ENCODE data around the gene ADAM10. TPM values are rescaled to one million over a fixed set of nuclear protein-coding genes. Genes with fewer than 3 reads are reported as not detected.

The ADAM10 gene
- total RNA-seq, 1 experiment from 2014 or later, result 133 TPM

DNA sequence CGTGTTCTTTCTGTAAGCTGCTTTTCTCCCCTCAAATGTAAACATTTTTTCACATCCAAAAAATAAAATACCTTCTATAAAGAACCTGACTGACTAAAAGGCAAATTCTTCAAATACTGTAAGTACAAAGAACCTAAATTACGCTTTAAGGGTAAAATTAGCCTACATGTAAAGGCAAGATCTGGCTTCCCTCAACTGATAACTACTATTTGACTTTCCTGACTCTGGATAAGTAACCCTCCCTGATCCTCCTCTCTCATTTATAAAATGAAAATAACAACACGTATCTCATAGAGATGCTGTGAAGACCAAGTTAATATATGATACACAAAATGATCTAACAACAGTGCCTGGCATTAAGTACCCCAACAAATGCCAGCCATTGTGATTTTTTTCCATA is 12.2 kb downstream of the ADAM10 start (continued):
- TF ChIP-seq, protein P1, sequence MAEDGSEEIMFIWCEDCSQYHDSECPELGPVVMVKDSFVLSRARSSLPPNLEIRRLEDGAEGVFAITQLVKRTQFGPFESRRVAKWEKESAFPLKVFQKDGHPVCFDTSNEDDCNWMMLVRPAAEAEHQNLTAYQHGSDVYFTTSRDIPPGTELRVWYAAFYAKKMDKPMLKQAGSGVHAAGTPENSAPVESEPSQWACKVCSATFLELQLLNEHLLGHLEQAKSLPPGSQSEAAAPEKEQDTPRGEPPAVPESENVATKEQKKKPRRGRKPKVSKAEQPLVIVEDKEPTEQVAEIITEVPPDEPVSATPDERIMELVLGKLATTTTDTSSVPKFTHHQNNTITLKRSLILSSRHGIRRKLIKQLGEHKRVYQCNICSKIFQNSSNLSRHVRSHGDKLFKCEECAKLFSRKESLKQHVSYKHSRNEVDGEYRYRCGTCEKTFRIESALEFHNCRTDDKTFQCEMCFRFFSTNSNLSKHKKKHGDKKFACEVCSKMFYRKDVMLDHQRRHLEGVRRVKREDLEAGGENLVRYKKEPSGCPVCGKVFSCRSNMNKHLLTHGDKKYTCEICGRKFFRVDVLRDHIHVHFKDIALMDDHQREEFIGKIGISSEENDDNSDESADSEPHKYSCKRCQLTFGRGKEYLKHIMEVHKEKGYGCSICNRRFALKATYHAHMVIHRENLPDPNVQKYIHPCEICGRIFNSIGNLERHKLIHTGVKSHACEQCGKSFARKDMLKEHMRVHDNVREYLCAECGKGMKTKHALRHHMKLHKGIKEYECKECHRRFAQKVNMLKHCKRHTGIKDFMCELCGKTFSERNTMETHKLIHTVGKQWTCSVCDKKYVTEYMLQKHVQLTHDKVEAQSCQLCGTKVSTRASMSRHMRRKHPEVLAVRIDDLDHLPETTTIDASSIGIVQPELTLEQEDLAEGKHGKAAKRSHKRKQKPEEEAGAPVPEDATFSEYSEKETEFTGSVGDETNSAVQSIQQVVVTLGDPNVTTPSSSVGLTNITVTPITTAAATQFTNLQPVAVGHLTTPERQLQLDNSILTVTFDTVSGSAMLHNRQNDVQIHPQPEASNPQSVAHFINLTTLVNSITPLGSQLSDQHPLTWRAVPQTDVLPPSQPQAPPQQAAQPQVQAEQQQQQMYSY (CRISPR knock-in tag; IDR thresholded peaks at IDR 0.05), result no peak
- TF ChIP-seq TCF7 (CRISPR knock-in tag; IDR thresholded peaks at IDR 0.05; ENCODE audit: low read depth) (no peak), FOXP1 (CRISPR knock-in tag; IDR thresholded peaks at IDR 0.05; ENCODE audit: borderline replicate concordance) (no peak)

DNA sequence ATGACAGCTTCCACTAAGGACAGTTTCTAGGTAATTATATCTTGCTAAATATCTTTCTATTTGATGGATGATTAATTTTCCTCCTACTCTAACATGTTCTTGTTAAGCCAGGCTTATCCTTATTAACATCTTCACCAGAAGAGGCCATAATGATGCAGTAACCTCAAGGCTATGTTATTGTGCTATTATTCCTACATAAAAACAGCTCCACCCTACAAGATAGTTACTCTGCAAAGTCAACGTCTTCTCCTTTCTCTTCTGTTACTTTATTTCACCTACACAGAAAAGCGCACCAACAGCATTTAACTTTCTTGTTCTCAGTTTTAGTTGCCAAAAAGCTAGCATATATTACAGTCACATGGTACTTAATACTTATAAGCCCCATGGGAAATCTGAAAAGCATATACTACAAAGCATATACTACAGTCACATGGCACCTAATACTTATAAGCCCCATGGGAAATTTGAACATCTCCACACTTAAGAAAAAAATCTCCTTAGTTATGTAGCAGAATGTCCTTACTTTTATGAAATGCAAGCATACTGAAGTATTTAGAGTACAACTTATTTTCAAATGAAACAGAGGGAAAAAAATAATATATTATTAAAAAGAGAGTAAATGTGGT is 13.4 kb downstream of the ADAM10 start:
- POLR2A ChIA-PET, result interaction anchor here (1.0 kb wide), 1 partner anchor 14 kb away, joined by 4 read pairs; no protein-coding TSS in a partner anchor
- no peak for DNase-seq (ENCODE audit: low spot score)
- H3K9me3 Mint-ChIP-seq, result no peaks in the 10 kb centered on the region
- TF ChIP-seq TEAD1 (CRISPR knock-in tag; IDR thresholded peaks at IDR 0.05) (no peak), SMAD4 (CRISPR knock-in tag; IDR thresholded peaks at IDR 0.05) (no peak), ZNF396 (CRISPR knock-in tag; IDR thresholded peaks at IDR 0.05; ENCODE audit: borderline replicate concordance) (no peak), IRF2 (CRISPR knock-in tag; IDR thresholded peaks at IDR 0.05; ENCODE audit: borderline replicate concordance, low read depth) (no peak), CREM (CRISPR knock-in tag; IDR thresholded peaks at IDR 0.05) (no peak), PRRX2 (CRISPR knock-in tag; IDR thresholded peaks at IDR 0.05) (no peak)
- TF ChIP-seq, protein P2, sequence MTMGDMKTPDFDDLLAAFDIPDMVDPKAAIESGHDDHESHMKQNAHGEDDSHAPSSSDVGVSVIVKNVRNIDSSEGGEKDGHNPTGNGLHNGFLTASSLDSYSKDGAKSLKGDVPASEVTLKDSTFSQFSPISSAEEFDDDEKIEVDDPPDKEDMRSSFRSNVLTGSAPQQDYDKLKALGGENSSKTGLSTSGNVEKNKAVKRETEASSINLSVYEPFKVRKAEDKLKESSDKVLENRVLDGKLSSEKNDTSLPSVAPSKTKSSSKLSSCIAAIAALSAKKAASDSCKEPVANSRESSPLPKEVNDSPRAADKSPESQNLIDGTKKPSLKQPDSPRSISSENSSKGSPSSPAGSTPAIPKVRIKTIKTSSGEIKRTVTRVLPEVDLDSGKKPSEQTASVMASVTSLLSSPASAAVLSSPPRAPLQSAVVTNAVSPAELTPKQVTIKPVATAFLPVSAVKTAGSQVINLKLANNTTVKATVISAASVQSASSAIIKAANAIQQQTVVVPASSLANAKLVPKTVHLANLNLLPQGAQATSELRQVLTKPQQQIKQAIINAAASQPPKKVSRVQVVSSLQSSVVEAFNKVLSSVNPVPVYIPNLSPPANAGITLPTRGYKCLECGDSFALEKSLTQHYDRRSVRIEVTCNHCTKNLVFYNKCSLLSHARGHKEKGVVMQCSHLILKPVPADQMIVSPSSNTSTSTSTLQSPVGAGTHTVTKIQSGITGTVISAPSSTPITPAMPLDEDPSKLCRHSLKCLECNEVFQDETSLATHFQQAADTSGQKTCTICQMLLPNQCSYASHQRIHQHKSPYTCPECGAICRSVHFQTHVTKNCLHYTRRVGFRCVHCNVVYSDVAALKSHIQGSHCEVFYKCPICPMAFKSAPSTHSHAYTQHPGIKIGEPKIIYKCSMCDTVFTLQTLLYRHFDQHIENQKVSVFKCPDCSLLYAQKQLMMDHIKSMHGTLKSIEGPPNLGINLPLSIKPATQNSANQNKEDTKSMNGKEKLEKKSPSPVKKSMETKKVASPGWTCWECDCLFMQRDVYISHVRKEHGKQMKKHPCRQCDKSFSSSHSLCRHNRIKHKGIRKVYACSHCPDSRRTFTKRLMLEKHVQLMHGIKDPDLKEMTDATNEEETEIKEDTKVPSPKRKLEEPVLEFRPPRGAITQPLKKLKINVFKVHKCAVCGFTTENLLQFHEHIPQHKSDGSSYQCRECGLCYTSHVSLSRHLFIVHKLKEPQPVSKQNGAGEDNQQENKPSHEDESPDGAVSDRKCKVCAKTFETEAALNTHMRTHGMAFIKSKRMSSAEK (CRISPR knock-in tag; IDR thresholded peaks at IDR 0.05; ENCODE audit: borderline replicate concordance), result no peak
- TF ChIP-seq, protein P3, sequence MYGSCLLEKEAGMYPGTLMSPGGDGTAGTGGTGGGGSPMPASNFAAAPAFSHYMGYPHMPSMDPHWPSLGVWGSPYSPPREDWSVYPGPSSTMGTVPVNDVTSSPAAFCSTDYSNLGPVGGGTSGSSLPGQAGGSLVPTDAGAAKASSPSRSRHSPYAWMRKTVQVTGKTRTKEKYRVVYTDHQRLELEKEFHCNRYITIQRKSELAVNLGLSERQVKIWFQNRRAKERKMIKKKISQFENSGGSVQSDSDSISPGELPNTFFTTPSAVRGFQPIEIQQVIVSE (CRISPR knock-in tag; IDR thresholded peaks at IDR 0.05; ENCODE audit: borderline replicate concordance), result no peak
- H3K36me3 Mint-ChIP-seq, result no peaks in the 10 kb centered on the region
- peaks cover 44% of the 10 kb centered on the region for H3K4me1 Mint-ChIP-seq
- H3K27me3 Mint-ChIP-seq (ENCODE audit: low read depth), result no peaks in the 10 kb centered on the region
- no peak overlapping the region for H3K27ac Mint-ChIP-seq
- CTCF ChIA-PET, result no interaction called here
- no peak overlapping the region for H3K4me3 Mint-ChIP-seq
- no peak for ATAC-seq

DNA sequence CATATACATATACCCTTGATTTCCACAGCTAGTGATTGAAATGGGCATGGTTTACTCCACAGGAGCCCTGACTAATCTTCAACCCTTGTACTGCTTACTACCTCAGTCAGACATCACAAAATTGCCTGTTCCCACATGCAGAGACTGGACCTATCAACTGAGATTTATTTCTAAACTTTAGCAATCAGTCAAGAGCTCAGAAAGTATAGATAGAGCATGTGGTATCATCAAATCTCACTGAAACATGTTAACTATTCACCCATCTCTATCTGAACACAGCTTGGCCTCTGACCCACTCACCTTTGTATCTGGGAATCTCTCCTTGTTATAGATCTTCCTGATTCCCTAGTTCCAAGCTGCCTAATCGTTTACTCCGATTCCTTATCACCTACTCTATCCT is 14.6 kb downstream of the ADAM10 start:
- no peaks in the 10 kb centered on the region for H3K36me3 Mint-ChIP-seq
- ATAC-seq (no peak), DNase-seq (ENCODE audit: low spot score) (no peak)
- H3K9me3 Mint-ChIP-seq, result no peaks in the 10 kb centered on the region
- POLR2A ChIA-PET, result no interaction called here
- no peak overlapping the region for H3K4me3 Mint-ChIP-seq
- H3K27me3 Mint-ChIP-seq (ENCODE audit: low read depth), result no peaks in the 10 kb centered on the region
- H3K27ac Mint-ChIP-seq, result peak overlapping the region; percentile 78
- TF ChIP-seq TEAD4 (CRISPR knock-in tag; IDR thresholded peaks at IDR 0.05), result no peak
- no peak for TF ChIP-seq ZNF671 (CRISPR knock-in tag; IDR thresholded peaks at IDR 0.05)
- TF ChIP-seq CBFB (CRISPR knock-in tag; IDR thresholded peaks at IDR 0.05; ENCODE audit: low read depth), result no peak
- TF ChIP-seq, protein P4, sequence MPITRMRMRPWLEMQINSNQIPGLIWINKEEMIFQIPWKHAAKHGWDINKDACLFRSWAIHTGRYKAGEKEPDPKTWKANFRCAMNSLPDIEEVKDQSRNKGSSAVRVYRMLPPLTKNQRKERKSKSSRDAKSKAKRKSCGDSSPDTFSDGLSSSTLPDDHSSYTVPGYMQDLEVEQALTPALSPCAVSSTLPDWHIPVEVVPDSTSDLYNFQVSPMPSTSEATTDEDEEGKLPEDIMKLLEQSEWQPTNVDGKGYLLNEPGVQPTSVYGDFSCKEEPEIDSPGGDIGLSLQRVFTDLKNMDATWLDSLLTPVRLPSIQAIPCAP (CRISPR knock-in tag; IDR thresholded peaks at IDR 0.05), result no peak
- CTCF ChIA-PET, result no interaction called here
- peaks cover 53% of the 10 kb centered on the region for H3K4me1 Mint-ChIP-seq
